ENCODE data around the gene CPLX1.
"Not testable (repeated sequence)": the region's sequence is repeated elsewhere in the genome, so short reads cannot be mapped to it uniquely, and the experiment has no call there.

CPLX1 gene

GRCh38 chr4:818106-818921 lies 7.6 kb downstream of the CPLX1 start:
- no peak for DNase-seq

GRCh38 chr4:815464-816146 lies 10.3 kb downstream of the CPLX1 start:
- DNase-seq, result no peak

- DNase-seq, result no peak
These were observed 11.5 kb downstream of the CPLX1 start for GRCh38 chr4:814312-814850.

GRCh38 chr4:813900-814299 lies 12.0 kb downstream of the CPLX1 start:
- no peak for DNase-seq

- no peak for DNase-seq
These were observed 16.9 kb downstream of the CPLX1 start for GRCh38 chr4:808860-809570.

- no peak for DNase-seq
These were observed 18.1 kb downstream of the CPLX1 start for GRCh38 chr4:807792-808191.

- not testable (repeated sequence) for DNase-seq
These were observed 18.9 kb downstream of the CPLX1 start for GRCh38 chr4:806979-807378.

GRCh38 chr4:804804-805203 lies 21.1 kb downstream of the CPLX1 start:
- no peak for DNase-seq

- DNase-seq, result no peak
These were observed 22.0 kb downstream of the CPLX1 start for GRCh38 chr4:803884-804283.

GRCh38 chr4:801436-802124 lies 24.3 kb downstream of the CPLX1 start:
- DNase-seq, result no peak

GRCh38 chr4:797066-797465 lies 28.9 kb downstream of the CPLX1 start:
- no peak for DNase-seq

- DNase-seq, result no peak
These were observed 29.7 kb downstream of the CPLX1 start for GRCh38 chr4:796206-796605.

- no peak for DNase-seq
These were observed 30.2 kb downstream of the CPLX1 start for GRCh38 chr4:795726-796119.

- DNase-seq, result no peak
These were observed 30.8 kb downstream of the CPLX1 start for GRCh38 chr4:794900-795725.

GRCh38 chr4:793941-794621 lies 31.8 kb downstream of the CPLX1 start:
- DNase-seq, result no peak

GRCh38 chr4:793093-793861 lies 32.7 kb downstream of the CPLX1 start:
- DNase-seq, result no peak

GRCh38 chr4:792626-793092 lies 33.3 kb downstream of the CPLX1 start:
- DNase-seq, result no peak

- DNase-seq, result peak; percentile 63
These were observed 33.9 kb downstream of the CPLX1 start for GRCh38 chr4:791898-792625.

GRCh38 chr4:791252-791897 lies 34.6 kb downstream of the CPLX1 start:
- no peak for DNase-seq
